ENCODE data around the gene IGLON5. TPM values are rescaled to one million over a fixed set of nuclear protein-coding genes. Genes with fewer than 3 reads are reported as not detected.

IGLON5 gene
- total RNA-seq, 1 experiment from 2014 or later: not detected

DNA sequence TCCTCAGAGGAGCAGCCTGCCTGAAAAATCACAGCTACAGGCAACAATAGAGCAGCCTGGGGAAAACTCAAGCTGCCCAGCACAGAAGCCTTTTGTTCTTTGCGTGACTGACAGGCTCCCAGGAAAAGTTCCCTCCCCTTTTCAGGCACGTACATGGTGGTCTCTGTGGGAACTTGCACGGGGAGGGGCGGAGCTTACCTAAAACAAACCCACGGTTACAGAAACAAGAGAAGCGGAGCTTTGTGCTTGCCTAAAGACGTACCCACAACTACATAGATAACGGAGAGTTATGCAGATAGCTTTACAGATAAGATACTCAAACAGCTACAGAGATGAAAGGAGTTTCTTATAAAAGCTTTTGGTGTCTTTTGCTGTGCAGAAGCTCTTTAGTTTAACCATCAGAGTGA, 43.3 kb downstream of the IGLON5 start:
- no peaks in the 10 kb centered on the region for H3K9me2 ChIP-seq (ENCODE audit: insufficient read depth)
- no peak overlapping the region for H3K27ac ChIP-seq (ENCODE audit: low read depth, low read length)
- DNase-seq (ENCODE audit: low read depth, low spot score): no peak
- TF ChIP-seq CEBPB (IDR thresholded peaks at IDR 0.05; ENCODE audit: low read depth) (no peak), FOSL1 (IDR thresholded peaks at IDR 0.05; ENCODE audit: low read depth) (no peak), EZH2 (IDR thresholded peaks at IDR 0.05) (no peak), SP1 (IDR thresholded peaks at IDR 0.05; ENCODE audit: low read depth) (no peak), CBX3 (IDR thresholded peaks at IDR 0.05; ENCODE audit: low read depth) (no peak), POLR2A (IDR thresholded peaks at IDR 0.05; ENCODE audit: borderline replicate concordance, extremely low read depth, insufficient read depth, insufficient read length) (no peak), EGR1 (IDR thresholded peaks at IDR 0.05; ENCODE audit: low read depth) (no peak), ZNF274 (IDR thresholded peaks at IDR 0.05; ENCODE audit: low read depth, low read length) (no peak), ELF1 (IDR thresholded peaks at IDR 0.05; ENCODE audit: borderline replicate concordance, low read depth) (no peak)
- TF ChIP-seq, protein P1, sequence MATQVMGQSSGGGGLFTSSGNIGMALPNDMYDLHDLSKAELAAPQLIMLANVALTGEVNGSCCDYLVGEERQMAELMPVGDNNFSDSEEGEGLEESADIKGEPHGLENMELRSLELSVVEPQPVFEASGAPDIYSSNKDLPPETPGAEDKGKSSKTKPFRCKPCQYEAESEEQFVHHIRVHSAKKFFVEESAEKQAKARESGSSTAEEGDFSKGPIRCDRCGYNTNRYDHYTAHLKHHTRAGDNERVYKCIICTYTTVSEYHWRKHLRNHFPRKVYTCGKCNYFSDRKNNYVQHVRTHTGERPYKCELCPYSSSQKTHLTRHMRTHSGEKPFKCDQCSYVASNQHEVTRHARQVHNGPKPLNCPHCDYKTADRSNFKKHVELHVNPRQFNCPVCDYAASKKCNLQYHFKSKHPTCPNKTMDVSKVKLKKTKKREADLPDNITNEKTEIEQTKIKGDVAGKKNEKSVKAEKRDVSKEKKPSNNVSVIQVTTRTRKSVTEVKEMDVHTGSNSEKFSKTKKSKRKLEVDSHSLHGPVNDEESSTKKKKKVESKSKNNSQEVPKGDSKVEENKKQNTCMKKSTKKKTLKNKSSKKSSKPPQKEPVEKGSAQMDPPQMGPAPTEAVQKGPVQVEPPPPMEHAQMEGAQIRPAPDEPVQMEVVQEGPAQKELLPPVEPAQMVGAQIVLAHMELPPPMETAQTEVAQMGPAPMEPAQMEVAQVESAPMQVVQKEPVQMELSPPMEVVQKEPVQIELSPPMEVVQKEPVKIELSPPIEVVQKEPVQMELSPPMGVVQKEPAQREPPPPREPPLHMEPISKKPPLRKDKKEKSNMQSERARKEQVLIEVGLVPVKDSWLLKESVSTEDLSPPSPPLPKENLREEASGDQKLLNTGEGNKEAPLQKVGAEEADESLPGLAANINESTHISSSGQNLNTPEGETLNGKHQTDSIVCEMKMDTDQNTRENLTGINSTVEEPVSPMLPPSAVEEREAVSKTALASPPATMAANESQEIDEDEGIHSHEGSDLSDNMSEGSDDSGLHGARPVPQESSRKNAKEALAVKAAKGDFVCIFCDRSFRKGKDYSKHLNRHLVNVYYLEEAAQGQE (IDR thresholded peaks at IDR 0.05; ENCODE audit: low read depth): no peak
- TF ChIP-seq, protein P2, sequence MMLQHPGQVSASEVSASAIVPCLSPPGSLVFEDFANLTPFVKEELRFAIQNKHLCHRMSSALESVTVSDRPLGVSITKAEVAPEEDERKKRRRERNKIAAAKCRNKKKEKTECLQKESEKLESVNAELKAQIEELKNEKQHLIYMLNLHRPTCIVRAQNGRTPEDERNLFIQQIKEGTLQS (IDR thresholded peaks at IDR 0.05): no peak
- TF ChIP-seq, protein P3, sequence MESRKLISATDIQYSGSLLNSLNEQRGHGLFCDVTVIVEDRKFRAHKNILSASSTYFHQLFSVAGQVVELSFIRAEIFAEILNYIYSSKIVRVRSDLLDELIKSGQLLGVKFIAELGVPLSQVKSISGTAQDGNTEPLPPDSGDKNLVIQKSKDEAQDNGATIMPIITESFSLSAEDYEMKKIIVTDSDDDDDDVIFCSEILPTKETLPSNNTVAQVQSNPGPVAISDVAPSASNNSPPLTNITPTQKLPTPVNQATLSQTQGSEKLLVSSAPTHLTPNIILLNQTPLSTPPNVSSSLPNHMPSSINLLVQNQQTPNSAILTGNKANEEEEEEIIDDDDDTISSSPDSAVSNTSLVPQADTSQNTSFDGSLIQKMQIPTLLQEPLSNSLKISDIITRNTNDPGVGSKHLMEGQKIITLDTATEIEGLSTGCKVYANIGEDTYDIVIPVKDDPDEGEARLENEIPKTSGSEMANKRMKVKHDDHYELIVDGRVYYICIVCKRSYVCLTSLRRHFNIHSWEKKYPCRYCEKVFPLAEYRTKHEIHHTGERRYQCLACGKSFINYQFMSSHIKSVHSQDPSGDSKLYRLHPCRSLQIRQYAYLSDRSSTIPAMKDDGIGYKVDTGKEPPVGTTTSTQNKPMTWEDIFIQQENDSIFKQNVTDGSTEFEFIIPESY (IDR thresholded peaks at IDR 0.05; ENCODE audit: extremely low read depth, insufficient replicate concordance, low read length): no peak
- H4K20me1 ChIP-seq (ENCODE audit: insufficient read depth): no peaks in the 10 kb centered on the region
- POLR2A ChIA-PET: no interaction called here
- no peaks in the 10 kb centered on the region for H3K9me3 ChIP-seq (ENCODE audit: control insufficient read depth in 1 of 2, insufficient read depth in 1 of 2, low read depth in 1 of 2, low read length in 2 of 2)
- no peak overlapping the region for H3K4me2 ChIP-seq (ENCODE audit: low read length)
- RAD21 ChIA-PET (ENCODE audit: low non-redundant PET in 1 of 2, low total read pairs in 2 of 2, uncharacterized antibody in 2 of 2, unreplicated experiment in 2 of 2): no interaction called here
- H3K27me3 ChIP-seq (ENCODE audit: insufficient read depth, low read length): no peaks in the 10 kb centered on the region
- H3K4me1 ChIP-seq (ENCODE audit: control insufficient read depth in 1 of 2, insufficient read depth in 2 of 2, low read length in 2 of 2): peaks cover 15 to 32% of the 10 kb centered on the region in 2 experiments
- H3K9ac ChIP-seq (ENCODE audit: low read length): no peak overlapping the region
- CTCF ChIA-PET: no interaction called here
- no peak overlapping the region for H2AFZ ChIP-seq (ENCODE audit: low read depth, low read length, poor library complexity, severe bottlenecking)
- H3K4me3 ChIP-seq (replicated peaks in 1 of 2; ENCODE audit: low read depth in 1 of 2, low read length in 2 of 2): no peak overlapping the region
- peaks cover 0 to 10% of the 10 kb centered on the region in 2 experiments; a peak in 1 of 4 replicates for H3K36me3 ChIP-seq (ENCODE audit: control insufficient read depth in 1 of 2, insufficient read depth in 2 of 2, low read length in 2 of 2)
- BruUV-seq (replicated peaks): no TSS peak
- no peak for ATAC-seq
- H3K79me2 ChIP-seq (ENCODE audit: insufficient read depth, low read length): peaks cover 13% of the 10 kb centered on the region; the same call in 1 of the 2 replicates
- intact Hi-C loops (cut with micrococcal nuclease): no loop called here
